ENCODE data around the gene MET. TPM values are rescaled to one million over a fixed set of nuclear protein-coding genes. Genes with fewer than 3 reads are reported as not detected.

Gene MET
- total RNA-seq, 2 experiments from 2014 or later: 0.58 to 0.72 TPM

- no peaks in the 10 kb centered on the region for H3K36me3 Mint-ChIP-seq
- no peak overlapping the region for H3K27ac Mint-ChIP-seq
- peaks cover 7% of the 10 kb centered on the region for H3K27me3 Mint-ChIP-seq
- DNase-seq: no peak
- no peaks in the 10 kb centered on the region for H3K4me1 Mint-ChIP-seq
- H3K9me3 Mint-ChIP-seq: no peaks in the 10 kb centered on the region
- no peak overlapping the region for H3K4me3 Mint-ChIP-seq
These were observed 91.7 kb downstream of the MET start for GRCh38 chr7:116763647-116764046.

DNA sequence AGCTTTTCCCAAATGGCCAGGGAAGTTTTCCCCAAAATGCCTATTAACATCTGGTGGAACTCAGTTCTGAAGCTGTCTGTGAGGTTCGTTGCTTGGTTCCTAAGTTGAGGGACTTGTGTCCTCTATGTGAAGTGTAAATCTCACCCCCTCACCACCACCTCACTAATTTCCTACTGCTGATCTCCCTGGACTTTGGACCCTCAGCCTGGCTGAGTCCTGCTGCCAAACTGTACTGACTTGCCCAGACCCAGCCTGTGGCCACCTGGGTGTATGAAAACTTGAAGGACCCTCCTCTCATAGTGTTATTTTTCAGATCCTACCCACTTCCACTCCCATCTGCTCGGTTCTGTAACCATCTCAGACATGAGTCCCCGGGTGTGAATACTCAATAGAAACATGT, 94.9 kb downstream of the MET start:
- Mint-ChIP-seq H3K27ac (no peak overlapping the region), H3K9me3 (no peaks in the 10 kb centered on the region)

GRCh38 chr7:116769546-116769945, 97.5 kb downstream of the MET start:
- no peak for DNase-seq
- H3K27me3 Mint-ChIP-seq: peaks cover 39% of the 10 kb centered on the region
- H3K27ac Mint-ChIP-seq: no peak overlapping the region
- no peak overlapping the region for H3K4me3 Mint-ChIP-seq
- H3K9me3 Mint-ChIP-seq: no peaks in the 10 kb centered on the region
- no peaks in the 10 kb centered on the region for H3K36me3 Mint-ChIP-seq
- no peaks in the 10 kb centered on the region for H3K4me1 Mint-ChIP-seq

More for the DNA sequence above, 94.9 kb downstream of the MET start:
- Mint-ChIP-seq H3K36me3 (no peaks in the 10 kb centered on the region), H3K27me3 (peaks cover 20% of the 10 kb centered on the region), H3K4me3 (no peak overlapping the region), H3K4me1 (no peaks in the 10 kb centered on the region)
- DNase-seq: no peak

GRCh38 chr7:116770941-116771340, 98.9 kb downstream of the MET start:
- H3K4me3 Mint-ChIP-seq: no peak overlapping the region
- peaks cover 39% of the 10 kb centered on the region for H3K27me3 Mint-ChIP-seq
- no peaks in the 10 kb centered on the region for H3K4me1 Mint-ChIP-seq
- no peaks in the 10 kb centered on the region for H3K36me3 Mint-ChIP-seq
- DNase-seq: no peak
- H3K9me3 Mint-ChIP-seq: no peaks in the 10 kb centered on the region
- H3K27ac Mint-ChIP-seq: no peak overlapping the region

- Mint-ChIP-seq H3K27me3 (peaks cover 39% of the 10 kb centered on the region), H3K27ac (no peak overlapping the region), H3K9me3 (no peaks in the 10 kb centered on the region), H3K4me1 (peaks cover 4% of the 10 kb centered on the region), H3K36me3 (no peaks in the 10 kb centered on the region), H3K4me3 (no peak overlapping the region)
- DNase-seq: no peak
These were observed 99.6 kb downstream of the MET start for GRCh38 chr7:116771640-116772039.

GRCh38 chr7:116772423-116772863, 100.4 kb downstream of the MET start:
- H3K27ac Mint-ChIP-seq: no peak overlapping the region
- H3K4me1 Mint-ChIP-seq: peaks cover 7% of the 10 kb centered on the region
- DNase-seq: no peak
- peaks cover 39% of the 10 kb centered on the region for H3K27me3 Mint-ChIP-seq
- H3K36me3 Mint-ChIP-seq: no peaks in the 10 kb centered on the region
- H3K4me3 Mint-ChIP-seq: no peak overlapping the region
- H3K9me3 Mint-ChIP-seq: no peaks in the 10 kb centered on the region

GRCh38 chr7:116772926-116773749, 101.1 kb downstream of the MET start:
- Mint-ChIP-seq H3K27ac (no peak overlapping the region), H3K4me1 (peaks cover 13% of the 10 kb centered on the region), H3K36me3 (no peaks in the 10 kb centered on the region)

GRCh38 chr7:116776046-116776445, 104.0 kb downstream of the MET start:
- H3K4me1 Mint-ChIP-seq: peaks cover 16% of the 10 kb centered on the region
- H3K4me3 Mint-ChIP-seq: no peak overlapping the region
- no peaks in the 10 kb centered on the region for H3K9me3 Mint-ChIP-seq
- DNase-seq: no peak
- H3K27ac Mint-ChIP-seq: no peak overlapping the region
- no peaks in the 10 kb centered on the region for H3K36me3 Mint-ChIP-seq
- H3K27me3 Mint-ChIP-seq: peaks cover 31% of the 10 kb centered on the region

More at GRCh38 chr7:116772926-116773749, 101.1 kb downstream of the MET start:
- no peak for DNase-seq
- peaks cover 37% of the 10 kb centered on the region for H3K27me3 Mint-ChIP-seq
- no peak overlapping the region for H3K4me3 Mint-ChIP-seq
- H3K9me3 Mint-ChIP-seq: no peaks in the 10 kb centered on the region

DNA sequence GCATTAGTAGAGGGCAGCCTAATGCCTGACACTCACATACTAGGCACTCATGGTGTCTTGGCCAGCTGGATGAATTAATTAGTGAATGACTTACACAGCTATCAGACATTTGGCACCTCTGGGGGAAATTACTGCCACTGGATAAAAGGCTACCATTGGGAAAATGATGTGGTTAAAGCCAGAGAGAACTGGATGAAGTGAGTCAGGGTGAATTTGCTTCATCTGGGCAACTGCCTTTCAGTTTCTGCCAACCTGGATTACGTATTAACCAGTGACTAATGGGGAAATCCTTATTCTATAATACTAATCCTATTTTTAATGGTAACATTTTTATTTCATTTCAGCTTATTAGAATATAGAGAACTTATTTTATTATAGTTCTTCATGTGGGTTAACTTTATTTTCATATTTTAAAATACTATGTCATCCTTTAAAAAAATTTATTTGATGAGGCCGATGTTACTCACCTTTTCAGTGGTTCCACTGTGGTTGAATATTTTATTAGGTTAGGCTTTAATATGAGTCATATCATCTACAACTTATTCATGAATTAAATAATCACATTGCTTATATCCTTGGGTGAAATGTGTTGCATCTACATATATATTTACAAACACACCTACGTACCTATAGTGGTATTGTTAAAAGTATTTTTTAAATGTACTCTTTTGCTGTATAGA, 104.8 kb downstream of the MET start:
- Mint-ChIP-seq H3K27ac (no peak overlapping the region), H3K4me3 (no peak overlapping the region), H3K36me3 (no peaks in the 10 kb centered on the region), H3K27me3 (peaks cover 24% of the 10 kb centered on the region), H3K4me1 (peaks cover 17% of the 10 kb centered on the region), H3K9me3 (no peaks in the 10 kb centered on the region)
- DNase-seq: peak; percentile 14

GRCh38 chr7:116777651-116778281, 105.8 kb downstream of the MET start:
- H3K27ac Mint-ChIP-seq: no peak overlapping the region
- H3K4me3 Mint-ChIP-seq: no peak overlapping the region
- peaks cover 16% of the 10 kb centered on the region for H3K27me3 Mint-ChIP-seq
- H3K4me1 Mint-ChIP-seq: peaks cover 17% of the 10 kb centered on the region
- no peak for DNase-seq
- H3K9me3 Mint-ChIP-seq: no peaks in the 10 kb centered on the region
- no peaks in the 10 kb centered on the region for H3K36me3 Mint-ChIP-seq

- DNase-seq: no peak
These were observed 107.2 kb downstream of the MET start for GRCh38 chr7:116779216-116779615.

GRCh38 chr7:116779931-116780330, 107.9 kb downstream of the MET start:
- Mint-ChIP-seq H3K27me3 (peaks cover 4% of the 10 kb centered on the region), H3K4me3 (no peak overlapping the region), H3K4me1 (peaks cover 17% of the 10 kb centered on the region), H3K36me3 (no peaks in the 10 kb centered on the region), H3K27ac (no peak overlapping the region), H3K9me3 (no peaks in the 10 kb centered on the region)
- DNase-seq: no peak

More at GRCh38 chr7:116779216-116779615, 107.2 kb downstream of the MET start:
- Mint-ChIP-seq H3K27me3 (peaks cover 4% of the 10 kb centered on the region), H3K27ac (no peak overlapping the region), H3K4me3 (no peak overlapping the region), H3K4me1 (peaks cover 17% of the 10 kb centered on the region), H3K9me3 (no peaks in the 10 kb centered on the region), H3K36me3 (no peaks in the 10 kb centered on the region)

- Mint-ChIP-seq H3K4me1 (peaks cover 17% of the 10 kb centered on the region), H3K36me3 (no peaks in the 10 kb centered on the region), H3K9me3 (no peaks in the 10 kb centered on the region), H3K27me3 (peaks cover 4% of the 10 kb centered on the region), H3K4me3 (no peak overlapping the region), H3K27ac (no peak overlapping the region)
- DNase-seq: no peak
These were observed 108.5 kb downstream of the MET start for GRCh38 chr7:116780521-116780920.

GRCh38 chr7:116780966-116781365, 109.0 kb downstream of the MET start:
- peaks cover 17% of the 10 kb centered on the region for H3K4me1 Mint-ChIP-seq
- H3K9me3 Mint-ChIP-seq: no peaks in the 10 kb centered on the region
- peaks cover 4% of the 10 kb centered on the region for H3K27me3 Mint-ChIP-seq
- no peak overlapping the region for H3K4me3 Mint-ChIP-seq
- H3K27ac Mint-ChIP-seq: no peak overlapping the region
- no peaks in the 10 kb centered on the region for H3K36me3 Mint-ChIP-seq
- no peak for DNase-seq

DNA sequence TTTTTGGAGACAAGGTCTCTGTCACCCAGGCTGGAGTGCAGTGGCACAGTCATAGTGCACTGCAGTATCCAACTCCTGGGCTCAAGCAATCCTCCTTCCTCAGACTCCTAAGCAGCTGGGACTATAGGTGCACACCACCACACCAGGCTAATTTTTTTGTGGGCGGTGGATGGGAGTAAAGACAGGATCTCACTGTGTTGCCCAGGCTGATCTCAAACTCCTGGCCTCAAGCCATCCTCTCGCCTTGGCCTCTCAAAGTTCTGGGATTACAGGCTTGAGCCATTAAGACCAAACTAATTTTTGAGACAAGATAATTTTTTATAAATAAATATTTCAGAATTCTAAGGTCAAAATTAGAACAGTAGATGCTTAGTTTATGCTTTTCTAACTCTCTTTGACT, 109.6 kb downstream of the MET start:
- H3K27ac Mint-ChIP-seq: no peak overlapping the region
- peaks cover 4% of the 10 kb centered on the region for H3K27me3 Mint-ChIP-seq
- no peak overlapping the region for H3K4me3 Mint-ChIP-seq
- H3K36me3 Mint-ChIP-seq: no peaks in the 10 kb centered on the region
- H3K4me1 Mint-ChIP-seq: peaks cover 13% of the 10 kb centered on the region
- no peak for DNase-seq
- no peaks in the 10 kb centered on the region for H3K9me3 Mint-ChIP-seq
